ENCODE results near the gene UBXN6.
A peak's percentile ranks its signal among the peaks of the same experiment; 100 is the strongest.

The UBXN6 gene

GRCh38 chr19:4464815-4465581 lies 7.4 kb upstream of the UBXN6 start:
- no peak for DNase-seq (ENCODE audit: extremely low spot score)
- CTCF ChIA-PET: interaction anchor here (0.8 to 1.2 kb wide), 2 partner anchors 10 to 60 kb away, joined by 3 read pairs; no protein-coding TSS in a partner anchor
- POLR2A ChIA-PET: no interaction called here
- TF ChIP-seq, protein P1, sequence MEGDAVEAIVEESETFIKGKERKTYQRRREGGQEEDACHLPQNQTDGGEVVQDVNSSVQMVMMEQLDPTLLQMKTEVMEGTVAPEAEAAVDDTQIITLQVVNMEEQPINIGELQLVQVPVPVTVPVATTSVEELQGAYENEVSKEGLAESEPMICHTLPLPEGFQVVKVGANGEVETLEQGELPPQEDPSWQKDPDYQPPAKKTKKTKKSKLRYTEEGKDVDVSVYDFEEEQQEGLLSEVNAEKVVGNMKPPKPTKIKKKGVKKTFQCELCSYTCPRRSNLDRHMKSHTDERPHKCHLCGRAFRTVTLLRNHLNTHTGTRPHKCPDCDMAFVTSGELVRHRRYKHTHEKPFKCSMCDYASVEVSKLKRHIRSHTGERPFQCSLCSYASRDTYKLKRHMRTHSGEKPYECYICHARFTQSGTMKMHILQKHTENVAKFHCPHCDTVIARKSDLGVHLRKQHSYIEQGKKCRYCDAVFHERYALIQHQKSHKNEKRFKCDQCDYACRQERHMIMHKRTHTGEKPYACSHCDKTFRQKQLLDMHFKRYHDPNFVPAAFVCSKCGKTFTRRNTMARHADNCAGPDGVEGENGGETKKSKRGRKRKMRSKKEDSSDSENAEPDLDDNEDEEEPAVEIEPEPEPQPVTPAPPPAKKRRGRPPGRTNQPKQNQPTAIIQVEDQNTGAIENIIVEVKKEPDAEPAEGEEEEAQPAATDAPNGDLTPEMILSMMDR (IDR thresholded peaks at IDR 0.05; ENCODE audit: control extremely low read depth, extremely low read depth, low read depth, missing control alignments): no peak

GRCh38 chr19:4456843-4457653 lies 546 bp downstream of the UBXN6 start:
- DNase-seq (ENCODE audit: extremely low spot score): peak; percentile 82
- TF ChIP-seq, protein P1 (IDR thresholded peaks at IDR 0.05; ENCODE audit: control extremely low read depth, extremely low read depth, low read depth, missing control alignments): no peak
- ChIA-PET CTCF (interaction anchor here (1.2 to 1.5 kb wide), 2 partner anchors 57 to 68 kb away, joined by 3 to 5 read pairs; partner anchors contain the start of gene SH3GL1), POLR2A (interaction anchor here (0.6 to 1.4 kb wide), 3 partner anchors 14 to 1226 kb away, joined by 3 to 4 read pairs (median 3); no protein-coding TSS in a partner anchor)

- CTCF ChIA-PET: interaction anchor here (1.2 kb wide), 1 partner anchor 56 kb away, joined by 5 read pairs; the partner anchor contains the start of gene SH3GL1
- no peak for DNase-seq (ENCODE audit: extremely low spot score)
- TF ChIP-seq, protein P1 (IDR thresholded peaks at IDR 0.05; ENCODE audit: control extremely low read depth, extremely low read depth, low read depth, missing control alignments): no peak
- POLR2A ChIA-PET: interaction anchor here (0.5 to 1.4 kb wide), 4 partner anchors 15 to 1227 kb away, joined by 3 to 4 read pairs (median 3); no protein-coding TSS in a partner anchor
Observed at GRCh38 chr19:4456476-4456842, 1.1 kb downstream of the UBXN6 start.

DNA sequence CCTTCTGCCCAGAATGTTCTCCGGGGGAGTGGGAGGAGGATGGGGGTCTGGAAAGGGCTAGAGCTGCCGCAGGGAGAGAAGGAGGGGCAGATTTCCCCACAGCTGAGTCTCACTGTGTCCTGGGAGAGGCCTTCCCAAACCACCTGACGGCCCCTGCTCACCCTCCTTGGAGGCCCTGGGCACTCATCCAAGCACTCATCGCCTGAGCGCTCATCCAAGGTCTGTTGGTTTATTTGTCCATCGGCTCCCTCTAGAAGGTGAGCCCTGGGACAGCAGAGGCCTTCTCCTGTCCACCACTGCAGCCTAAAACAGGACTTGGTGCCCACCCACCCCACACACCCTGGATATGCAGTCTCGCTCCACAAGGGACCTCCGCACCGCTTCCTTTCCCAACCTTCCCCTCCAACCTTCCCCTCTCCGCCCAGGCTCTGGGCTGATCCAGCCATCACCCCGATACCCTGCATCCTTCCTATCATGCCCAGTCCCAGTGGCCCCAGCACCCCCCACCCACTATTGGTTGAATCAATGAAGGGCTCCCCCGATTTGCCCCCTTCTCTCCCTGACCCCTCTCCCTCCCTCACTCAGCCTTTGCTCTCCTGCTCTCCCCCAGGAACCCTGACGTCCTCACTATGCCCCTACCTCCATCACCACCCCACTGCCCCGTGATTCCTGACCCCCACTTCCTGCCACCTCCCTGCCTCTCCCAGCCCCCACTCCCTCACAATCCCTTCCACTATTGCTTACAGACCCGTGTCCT lies 1.7 kb downstream of the UBXN6 start:
- ChIA-PET POLR2A (interaction anchor here (0.5 to 1.4 kb wide), 2 partner anchors 15 to 1064 kb away, joined by 3 to 4 read pairs; no protein-coding TSS in a partner anchor), CTCF (interaction anchor here (1.2 kb wide), 1 partner anchor 55 kb away, joined by 5 read pairs; the partner anchor contains the start of gene SH3GL1)
- TF ChIP-seq, protein P1 (IDR thresholded peaks at IDR 0.05; ENCODE audit: control extremely low read depth, extremely low read depth, low read depth, missing control alignments): no peak
- DNase-seq (ENCODE audit: extremely low spot score): no peak

- ChIA-PET CTCF (interaction anchor here (1.0 to 1.3 kb wide), 3 partner anchors 17 to 69 kb away, joined by 3 to 4 read pairs (median 3); no protein-coding TSS in a partner anchor), POLR2A (interaction anchor here (0.6 kb wide), 1 partner anchor 219 kb away, joined by 3 read pairs; no protein-coding TSS in a partner anchor)
- no peak for DNase-seq (ENCODE audit: extremely low spot score)
- TF ChIP-seq, protein P1 (IDR thresholded peaks at IDR 0.05; ENCODE audit: control extremely low read depth, extremely low read depth, low read depth, missing control alignments): no peak
Observed at GRCh38 chr19:4454747-4455718, 2.6 kb downstream of the UBXN6 start.
